NCI-H748 treated with DMSO at 0.1 percent for 48 hours (cell line): ENCODE data around the gene PPP1R15A.
"Not testable (repeated sequence)": the region's sequence is repeated elsewhere in the genome, so short reads cannot be mapped to it uniquely, and the experiment has no call there.

Experiments used
- DNase-seq: peaks from one replicate; lab custom pipeline; 2025; lab: John Stamatoyannopoulos, UW

Gene PPP1R15A

GRCh38 chr19:48915757-48916156 lies 43.5 kb downstream of the PPP1R15A start:
- no peak for DNase-seq

GRCh38 chr19:48918071-48918470 lies 45.9 kb downstream of the PPP1R15A start:
- DNase-seq, result no peak

- no peak for DNase-seq
These were observed 46.6 kb downstream of the PPP1R15A start for GRCh38 chr19:48918801-48919247.

- DNase-seq, result not testable (repeated sequence)
These were observed 47.0 kb downstream of the PPP1R15A start for GRCh38 chr19:48919271-48919670.

GRCh38 chr19:48920949-48921348 lies 48.7 kb downstream of the PPP1R15A start:
- no peak for DNase-seq

GRCh38 chr19:48921721-48922500 lies 49.7 kb downstream of the PPP1R15A start:
- no peak for DNase-seq

DNA sequence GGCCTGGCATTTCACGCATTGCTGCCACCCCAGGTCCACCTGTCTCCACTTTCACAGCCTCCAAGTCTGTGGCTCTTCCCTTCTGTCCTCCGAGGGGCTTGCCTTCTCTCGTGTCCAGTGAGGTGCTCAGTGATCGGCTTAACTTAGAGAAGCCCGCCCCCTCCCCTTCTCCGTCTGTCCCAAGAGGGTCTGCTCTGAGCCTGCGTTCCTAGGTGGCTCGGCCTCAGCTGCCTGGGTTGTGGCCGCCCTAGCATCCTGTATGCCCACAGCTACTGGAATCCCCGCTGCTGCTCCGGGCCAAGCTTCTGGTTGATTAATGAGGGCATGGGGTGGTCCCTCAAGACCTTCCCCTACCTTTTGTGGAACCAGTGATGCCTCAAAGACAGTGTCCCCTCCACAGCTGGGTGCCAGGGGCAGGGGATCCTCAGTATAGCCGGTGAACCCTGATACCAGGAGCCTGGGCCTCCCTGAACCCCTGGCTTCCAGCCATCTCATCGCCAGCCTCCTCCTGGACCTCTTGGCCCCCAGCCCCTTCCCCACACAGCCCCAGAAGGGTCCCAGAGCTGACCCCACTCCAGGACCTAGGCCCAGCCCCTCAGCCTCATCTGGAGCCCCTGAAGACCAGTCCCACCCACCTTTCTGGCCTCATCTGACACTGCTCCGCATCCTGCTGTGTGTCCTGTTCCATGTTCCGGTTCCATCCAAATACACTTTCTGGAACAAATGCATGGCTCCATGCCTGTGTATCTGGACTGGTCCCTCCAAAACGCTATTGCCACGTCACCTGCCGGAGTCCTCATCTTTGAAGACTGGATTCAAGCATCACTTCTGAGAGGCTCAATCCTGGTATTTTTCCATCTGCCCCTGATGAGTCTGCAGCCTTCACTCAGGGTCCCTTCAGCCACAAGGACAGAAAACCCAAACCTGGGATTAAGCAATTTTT lies 50.6 kb downstream of the PPP1R15A start:
- DNase-seq, result no peak

GRCh38 chr19:48925240-48925843 lies 53.1 kb downstream of the PPP1R15A start:
- no peak for DNase-seq
